HCT116 (cell line): Measurements from ENCODE around the gene PEX12. TPM values are rescaled to one million over a fixed set of nuclear protein-coding genes. Genes with fewer than 3 reads are reported as not detected.

ENCODE experiments used
- ATAC-seq: fragments of 200-7000 bp; cut with Tn5 transposase; 2 replicates; pipeline ENCODE4 v1.9.1; 2020; ENCODE audit warnings: mild to moderate bottlenecking, moderate library complexity
- BruUV-seq: library from RNA; stranded (reverse); fragments of 400-500 nt; replicated peaks from 2 replicates; lab custom pipeline; 2021; lab: Mats Ljungman, UMichigan
- CTCF ChIA-PET: fragments of 300-600 bp; sonication (Branson Sonifier 250); formaldehyde crosslinking; loops from one replicate; lab custom pipeline; 2021; ENCODE audit warnings: antibody characterized with exemption; lab: Charles Lee
- POLR2A ChIA-PET: fragments of 300-600, 350-600 bp; sonication (Branson Sonifier 250); formaldehyde crosslinking; loops from one replicate; lab custom pipeline; 2021; ENCODE audit warnings: antibody characterized with exemption; lab: Charles Lee
- RAD21 ChIA-PET, 2 experiments: fragments of 300-600 bp; sonication (Branson Sonifier 250); formaldehyde crosslinking; loops; one replicate each; lab custom pipeline; 2023; ENCODE audit warnings: low total read pairs in 2 of 2; ENCODE audit not compliant: uncharacterized antibody in 2 of 2, unreplicated experiment in 2 of 2, low non-redundant PET in 1 of 2; lab: Charles Lee
- DNase-seq: peaks from one replicate; pipeline ENCODE4 v3.0.0-alpha.2; 2010; ENCODE audit warnings: low read depth, low spot score
- H2AFZ ChIP-seq: fragments of 200-600 bp; shearing (Covaris generic), sonication (generic); 2 replicates; pipeline ENCODE4 v1.6.1; 2017; ENCODE audit warnings: low read depth, mixed run types, mixed read lengths, antibody characterized with exemption, low read length; ENCODE audit not compliant: poor library complexity, severe bottlenecking
- H3K27ac ChIP-seq: 2 replicates; pipeline ENCODE4 v1.5.1; 2012; ENCODE audit warnings: low read depth, low read length
- H3K27me3 ChIP-seq: fragments of 200-600 bp; sonication (generic); 2 replicates; pipeline ENCODE4 v1.6.1; 2016; ENCODE audit warnings: mixed run types, low read length, mixed read lengths; ENCODE audit not compliant: insufficient read depth
- H3K36me3 ChIP-seq, 2 experiments: fragments of 200-500 bp in 1 of 2; fragments of 200-600 bp in 1 of 2; sonication (Bioruptor generic) in 1 of 2; sonication (generic) in 1 of 2; 2 replicates each; pipeline versions ENCODE4 v1.5.1 to v1.6.1; 2014 to 2016; ENCODE audit warnings: low read length in 2 of 2, inconsistent platforms in 1 of 2, mixed read lengths in 1 of 2, mixed run types in 1 of 2; ENCODE audit not compliant: insufficient read depth in 2 of 2, control insufficient read depth in 1 of 2
- H3K4me1 ChIP-seq, 2 experiments: fragments of 200-600 bp in 1 of 2; sonication (generic) in 1 of 2; 2 replicates each; pipeline versions ENCODE4 v1.5.1 to v1.6.1; 2012 to 2017; ENCODE audit warnings: low read length in 2 of 2, inconsistent platforms in 1 of 2, mild to moderate bottlenecking in 1 of 2, mixed read lengths in 1 of 2, mixed run types in 1 of 2, moderate library complexity in 1 of 2; ENCODE audit not compliant: insufficient read depth in 2 of 2, control insufficient read depth in 1 of 2
- H3K4me2 ChIP-seq: fragments of 200-600 bp; sonication (generic); 2 replicates; pipeline ENCODE4 v1.6.1; 2017; ENCODE audit warnings: mixed run types, low read length, mixed read lengths
- H3K4me3 ChIP-seq, 2 experiments: fragments of 200-600 bp in 1 of 2; sonication (generic) in 1 of 2; replicated peaks in 1 of 2; 2 replicates each; pipeline ENCODE4 v1.5.1; 2011 to 2016; ENCODE audit warnings: low read length in 2 of 2, control low read depth in 1 of 2, low read depth in 1 of 2, mild to moderate bottlenecking in 1 of 2, mixed read lengths in 1 of 2, mixed run types in 1 of 2
- H3K79me2 ChIP-seq: fragments of 200-600 bp; sonication (generic); 2 replicates; pipeline ENCODE4 v1.6.1; 2017; ENCODE audit warnings: mild to moderate bottlenecking, mixed run types, low read length, moderate library complexity, mixed read lengths; ENCODE audit not compliant: insufficient read depth
- H3K9ac ChIP-seq: fragments of 200-600 bp; sonication (generic); 2 replicates; pipeline ENCODE4 v1.6.1; 2016; ENCODE audit warnings: low read length, mixed read lengths
- H3K9me2 ChIP-seq: fragments of 200-600 bp; sonication (generic), shearing (Covaris generic); 2 replicates; pipeline ENCODE4 v1.6.1; 2017; ENCODE audit warnings: mixed run types, mild to moderate bottlenecking, moderate library complexity; ENCODE audit not compliant: insufficient read depth
- H3K9me3 ChIP-seq, 2 experiments: fragments of 200-500 bp in 1 of 2; fragments of 200-600 bp in 1 of 2; sonication (Bioruptor generic) in 1 of 2; sonication (generic) in 1 of 2; 2 replicates each; pipeline ENCODE4 v1.6.1; 2014 to 2017; ENCODE audit warnings: low read length in 2 of 2, mixed read lengths in 2 of 2, inconsistent platforms in 1 of 2, low read depth in 1 of 2, mild to moderate bottlenecking in 1 of 2, mixed run types in 1 of 2, moderate library complexity in 1 of 2; ENCODE audit not compliant: control insufficient read depth in 1 of 2, insufficient read depth in 1 of 2
- H4K20me1 ChIP-seq: fragments of 200-600 bp; sonication (generic), shearing (Covaris generic); 2 replicates; pipeline ENCODE4 v1.6.1; 2017; ENCODE audit warnings: mixed run types, mild to moderate bottlenecking, moderate library complexity; ENCODE audit not compliant: insufficient read depth
- EGR1 ChIP-seq: IDR thresholded peaks from 2 replicates; pipeline ENCODE4 v1.6.1; 2012; ENCODE audit warnings: low read depth
- EZH2 ChIP-seq: fragments of 200-600 bp; sonication (generic); IDR thresholded peaks from 2 replicates; pipeline ENCODE4 v1.6.1; 2017; ENCODE audit warnings: antibody characterized with exemption, mixed run types
- EZH2phosphoT487 ChIP-seq: fragments of 200-600 bp; IDR thresholded peaks from 2 replicates; pipeline ENCODE4 v1.6.1; 2018; ENCODE audit warnings: antibody characterized with exemption, borderline replicate concordance
- intact Hi-C: fragments of 100-400 bp; cut with micrococcal nuclease; formaldehyde crosslinking; loops from 2 replicates; pipeline ENCODE4 v1.10.0; 2022
- total RNA-seq: library from RNA; stranded (reverse); gene quantifications from one replicate; pipeline ENCODE4 v1.2.1, GENCODE V29; 2021; ENCODE audit not compliant: unreplicated experiment
- TF ChIP-seq, protein P1 (sequence below): IDR thresholded peaks from 2 replicates; pipeline ENCODE4 v1.6.1; 2012; ENCODE audit warnings: low read depth
- TF ChIP-seq, protein P2 (sequence below), 3 experiments: fragments of 200-600 bp in 1 of 3; sonication (generic) in 1 of 3; IDR thresholded peaks in 2 of 3; conservative IDR thresholded peaks in 1 of 3; 2 replicates each; pipeline ENCODE4 v1.5.1; 2012 to 2017; ENCODE audit warnings: low read depth in 2 of 3, low read length in 2 of 3, antibody characterized with exemption in 1 of 3, borderline replicate concordance in 1 of 3, control low read depth in 1 of 3, mild to moderate bottlenecking in 1 of 3, mixed read lengths in 1 of 3, mixed run types in 1 of 3, moderate library complexity in 1 of 3; ENCODE audit not compliant: insufficient read depth in 1 of 3

PEX12 gene
- total RNA-seq, 1 experiment from 2014 or later, result 5.0 TPM

DNA sequence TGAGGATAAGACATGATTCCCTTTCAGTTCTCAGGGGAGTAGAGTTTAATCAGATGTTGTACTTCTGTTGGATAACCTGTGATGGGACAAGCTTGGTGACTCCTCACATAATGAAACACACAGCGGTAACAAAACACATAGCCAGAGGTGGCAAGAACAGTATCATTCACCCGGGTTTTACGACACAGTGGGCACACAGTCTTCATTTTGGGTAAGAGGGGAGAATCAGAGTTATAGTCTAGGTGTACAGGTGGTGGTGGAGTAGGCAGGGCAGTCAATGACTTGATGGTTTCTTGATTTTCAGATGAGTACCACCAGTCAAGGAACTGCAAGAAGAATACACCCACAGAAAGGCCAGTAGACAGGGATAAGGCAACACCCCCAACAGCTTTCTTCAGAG lies 2.6 kb downstream of the PEX12 start:
- Histone ChIP-seq H3K4me3 (no peak overlapping the region), H4K20me1 (no peaks in the 10 kb centered on the region), H3K4me1 (peaks cover 7 to 9% of the 10 kb centered on the region in 2 experiments; a peak in 3 of 4 replicates), H3K9ac (no peak overlapping the region), H3K9me3 (no peaks in the 10 kb centered on the region), H3K4me2 (no peak overlapping the region), H3K27ac (no peak overlapping the region), H2AFZ (no peak overlapping the region), H3K27me3 (no peaks in the 10 kb centered on the region), H3K79me2 (peaks cover 25% of the 10 kb centered on the region), H3K9me2 (no peaks in the 10 kb centered on the region), H3K36me3 (peaks cover 11% of the 10 kb centered on the region in 2 experiments; a peak in 3 of 4 replicates)
- DNase-seq, result no peak
- intact Hi-C loops, result no loop called here
- ATAC-seq, result no peak
- CTCF ChIA-PET, result no interaction called here
- no TSS peak for BruUV-seq
- RAD21 ChIA-PET, result no interaction called here
- POLR2A ChIA-PET, result no interaction called here
- TF ChIP-seq EZH2, result no peak
- TF ChIP-seq EGR1, result no peak
- TF ChIP-seq, protein P1, sequence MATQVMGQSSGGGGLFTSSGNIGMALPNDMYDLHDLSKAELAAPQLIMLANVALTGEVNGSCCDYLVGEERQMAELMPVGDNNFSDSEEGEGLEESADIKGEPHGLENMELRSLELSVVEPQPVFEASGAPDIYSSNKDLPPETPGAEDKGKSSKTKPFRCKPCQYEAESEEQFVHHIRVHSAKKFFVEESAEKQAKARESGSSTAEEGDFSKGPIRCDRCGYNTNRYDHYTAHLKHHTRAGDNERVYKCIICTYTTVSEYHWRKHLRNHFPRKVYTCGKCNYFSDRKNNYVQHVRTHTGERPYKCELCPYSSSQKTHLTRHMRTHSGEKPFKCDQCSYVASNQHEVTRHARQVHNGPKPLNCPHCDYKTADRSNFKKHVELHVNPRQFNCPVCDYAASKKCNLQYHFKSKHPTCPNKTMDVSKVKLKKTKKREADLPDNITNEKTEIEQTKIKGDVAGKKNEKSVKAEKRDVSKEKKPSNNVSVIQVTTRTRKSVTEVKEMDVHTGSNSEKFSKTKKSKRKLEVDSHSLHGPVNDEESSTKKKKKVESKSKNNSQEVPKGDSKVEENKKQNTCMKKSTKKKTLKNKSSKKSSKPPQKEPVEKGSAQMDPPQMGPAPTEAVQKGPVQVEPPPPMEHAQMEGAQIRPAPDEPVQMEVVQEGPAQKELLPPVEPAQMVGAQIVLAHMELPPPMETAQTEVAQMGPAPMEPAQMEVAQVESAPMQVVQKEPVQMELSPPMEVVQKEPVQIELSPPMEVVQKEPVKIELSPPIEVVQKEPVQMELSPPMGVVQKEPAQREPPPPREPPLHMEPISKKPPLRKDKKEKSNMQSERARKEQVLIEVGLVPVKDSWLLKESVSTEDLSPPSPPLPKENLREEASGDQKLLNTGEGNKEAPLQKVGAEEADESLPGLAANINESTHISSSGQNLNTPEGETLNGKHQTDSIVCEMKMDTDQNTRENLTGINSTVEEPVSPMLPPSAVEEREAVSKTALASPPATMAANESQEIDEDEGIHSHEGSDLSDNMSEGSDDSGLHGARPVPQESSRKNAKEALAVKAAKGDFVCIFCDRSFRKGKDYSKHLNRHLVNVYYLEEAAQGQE, result no peak
- TF ChIP-seq, protein P2, sequence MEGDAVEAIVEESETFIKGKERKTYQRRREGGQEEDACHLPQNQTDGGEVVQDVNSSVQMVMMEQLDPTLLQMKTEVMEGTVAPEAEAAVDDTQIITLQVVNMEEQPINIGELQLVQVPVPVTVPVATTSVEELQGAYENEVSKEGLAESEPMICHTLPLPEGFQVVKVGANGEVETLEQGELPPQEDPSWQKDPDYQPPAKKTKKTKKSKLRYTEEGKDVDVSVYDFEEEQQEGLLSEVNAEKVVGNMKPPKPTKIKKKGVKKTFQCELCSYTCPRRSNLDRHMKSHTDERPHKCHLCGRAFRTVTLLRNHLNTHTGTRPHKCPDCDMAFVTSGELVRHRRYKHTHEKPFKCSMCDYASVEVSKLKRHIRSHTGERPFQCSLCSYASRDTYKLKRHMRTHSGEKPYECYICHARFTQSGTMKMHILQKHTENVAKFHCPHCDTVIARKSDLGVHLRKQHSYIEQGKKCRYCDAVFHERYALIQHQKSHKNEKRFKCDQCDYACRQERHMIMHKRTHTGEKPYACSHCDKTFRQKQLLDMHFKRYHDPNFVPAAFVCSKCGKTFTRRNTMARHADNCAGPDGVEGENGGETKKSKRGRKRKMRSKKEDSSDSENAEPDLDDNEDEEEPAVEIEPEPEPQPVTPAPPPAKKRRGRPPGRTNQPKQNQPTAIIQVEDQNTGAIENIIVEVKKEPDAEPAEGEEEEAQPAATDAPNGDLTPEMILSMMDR (IDR thresholded peaks at IDR 0.05 in 2 of 3, conservative IDR thresholded peaks at IDR 0.05 in 1 of 3; ENCODE audit: borderline replicate concordance in 1 of 3, insufficient read depth in 1 of 3, low read depth in 2 of 3, low read length in 2 of 3), result no peak
- no peak for TF ChIP-seq EZH2phosphoT487
- TF ChIP-seq, all 23 proteins: peak for 0
